ENCODE data around the gene TFIP11. TPM values are rescaled to one million over a fixed set of nuclear protein-coding genes. Genes with fewer than 3 reads are reported as not detected.

Gene TFIP11
- 22.2 and 26.2 TPM in 2 replicates for total RNA-seq (ENCODE audit: low replicate concordance)

- H3K79me2 ChIP-seq (ENCODE audit: low read depth), result peaks cover 33% of the 10 kb centered on the region
- peaks cover 10% of the 10 kb centered on the region for H3F3A ChIP-seq (ENCODE audit: low read depth)
- H3K27ac ChIP-seq, result peak within 1 kb of the TSS; percentile 52
- H3K9ac ChIP-seq, result peak within 1 kb of the TSS; percentile 78
- no peaks in the 10 kb centered on the region for H3K9me3 Mint-ChIP-seq
- H3K4me1 Mint-ChIP-seq, result peaks cover 35% of the 10 kb centered on the region
- TF ChIP-seq CTCF (IDR thresholded peaks at IDR 0.05) (peak; percentile 31), EZH2 (IDR thresholded peaks at IDR 0.05) (no peak), EZH2phosphoT487 (IDR thresholded peaks at IDR 0.05) (no peak)
- peak; percentile 97 for DNase-seq (ENCODE audit: low spot score)
- no peaks in the 10 kb centered on the region for H3K27me3 ChIP-seq
- H3K4me2 ChIP-seq, result peak within 1 kb of the TSS; percentile 100
- peaks cover 13% of the 10 kb centered on the region for H3K27me3 Mint-ChIP-seq (ENCODE audit: insufficient read depth, low read depth)
- peak within 1 kb of the TSS; percentile 100 for H3K4me3 Mint-ChIP-seq
- H4K20me1 ChIP-seq (ENCODE audit: low read depth), result no peaks in the 10 kb centered on the region
- peak within 1 kb of the TSS; percentile 90 for H3K4me3 ChIP-seq
- H3K36me3 Mint-ChIP-seq, result peaks cover 9% of the 10 kb centered on the region
- no peaks in the 10 kb centered on the region for H3K9me3 ChIP-seq (ENCODE audit: low read depth)
- peak within 1 kb of the TSS; percentile 90 for H3K27ac Mint-ChIP-seq
- no peaks in the 10 kb centered on the region for H3K36me3 ChIP-seq
- H2AFZ ChIP-seq (replicated peaks), result peak within 1 kb of the TSS; percentile 90
- H3K4me1 ChIP-seq, result peaks cover 15% of the 10 kb centered on the region
Measured at GRCh38 chr22:26512149-26512793, at the start of gene TFIP11. Gene TFIP11 (minus strand): TSS chr22:26512473. CDS start chr22:26510272, 2,201 bp downstream.

GRCh38 chr22:26561756-26562417, 49.6 kb upstream of the TFIP11 start:
- Mint-ChIP-seq H3K27me3 (ENCODE audit: insufficient read depth, low read depth) (peaks cover 7% of the 10 kb centered on the region), H3K4me1 (peaks cover 44% of the 10 kb centered on the region), H3K9me3 (no peaks in the 10 kb centered on the region), H3K4me3 (no peak overlapping the region), H3K36me3 (no peaks in the 10 kb centered on the region), H3K27ac (no peak overlapping the region)
- Histone ChIP-seq H4K20me1 (ENCODE audit: low read depth) (peaks cover 62% of the 10 kb centered on the region), H3F3A (ENCODE audit: low read depth) (peaks cover 19% of the 10 kb centered on the region), H3K4me3 (no peak overlapping the region), H3K36me3 (no peaks in the 10 kb centered on the region), H3K9me3 (ENCODE audit: low read depth) (no peaks in the 10 kb centered on the region), H3K9ac (no peak overlapping the region), H3K4me1 (peaks cover 24% of the 10 kb centered on the region), H3K27me3 (no peaks in the 10 kb centered on the region), H3K79me2 (ENCODE audit: low read depth) (peaks cover 56% of the 10 kb centered on the region), H3K4me2 (no peak overlapping the region), H3K27ac (no peak overlapping the region), H2AFZ (replicated peaks) (no peak overlapping the region)
- TF ChIP-seq EZH2phosphoT487 (IDR thresholded peaks at IDR 0.05) (no peak), EZH2 (IDR thresholded peaks at IDR 0.05) (no peak), CTCF (IDR thresholded peaks at IDR 0.05) (no peak)
- no peak for DNase-seq (ENCODE audit: low spot score)

- Histone ChIP-seq H3F3A (ENCODE audit: low read depth) (peaks cover 12% of the 10 kb centered on the region), H3K79me2 (ENCODE audit: low read depth) (peaks cover 60% of the 10 kb centered on the region), H3K27me3 (no peaks in the 10 kb centered on the region), H3K4me2 (no peak overlapping the region), H3K27ac (peak overlapping the region; percentile 37), H3K36me3 (no peaks in the 10 kb centered on the region), H4K20me1 (ENCODE audit: low read depth) (peaks cover 46% of the 10 kb centered on the region), H3K4me3 (no peak overlapping the region), H3K9me3 (ENCODE audit: low read depth) (no peaks in the 10 kb centered on the region), H3K4me1 (peaks cover 18% of the 10 kb centered on the region), H2AFZ (replicated peaks) (no peak overlapping the region), H3K9ac (no peak overlapping the region)
- Mint-ChIP-seq H3K36me3 (no peaks in the 10 kb centered on the region), H3K9me3 (no peaks in the 10 kb centered on the region), H3K4me1 (peaks cover 40% of the 10 kb centered on the region), H3K27ac (peak overlapping the region; percentile 25), H3K27me3 (ENCODE audit: insufficient read depth, low read depth) (peaks cover 4% of the 10 kb centered on the region), H3K4me3 (no peak overlapping the region)
- DNase-seq (ENCODE audit: low spot score), result no peak
- TF ChIP-seq EZH2phosphoT487 (IDR thresholded peaks at IDR 0.05) (no peak), EZH2 (IDR thresholded peaks at IDR 0.05) (no peak), CTCF (IDR thresholded peaks at IDR 0.05) (no peak)
Measured at GRCh38 chr22:26559961-26560575, 47.8 kb upstream of the TFIP11 start.
